GM12864 (cell line): ENCODE measurements around the gene SUMO3.

ENCODE experiments used
- DNase-seq: peaks from one replicate; pipeline ENCODE4 v3.0.0-alpha.2; 2011; ENCODE audit warnings: low read depth
- H3K4me3 ChIP-seq: 2 replicates; pipeline ENCODE4 v1.5.1; 2011; ENCODE audit warnings: mild to moderate bottlenecking, low read depth, low read length, control low read depth
- TF ChIP-seq, protein P1 (sequence below): IDR thresholded peaks from 2 replicates; pipeline ENCODE4 v1.5.1; 2011; ENCODE audit warnings: low read depth, mild to moderate bottlenecking, moderate library complexity, low read length, control low read depth, inconsistent platforms; ENCODE audit errors: missing control alignments

The SUMO3 gene

DNA sequence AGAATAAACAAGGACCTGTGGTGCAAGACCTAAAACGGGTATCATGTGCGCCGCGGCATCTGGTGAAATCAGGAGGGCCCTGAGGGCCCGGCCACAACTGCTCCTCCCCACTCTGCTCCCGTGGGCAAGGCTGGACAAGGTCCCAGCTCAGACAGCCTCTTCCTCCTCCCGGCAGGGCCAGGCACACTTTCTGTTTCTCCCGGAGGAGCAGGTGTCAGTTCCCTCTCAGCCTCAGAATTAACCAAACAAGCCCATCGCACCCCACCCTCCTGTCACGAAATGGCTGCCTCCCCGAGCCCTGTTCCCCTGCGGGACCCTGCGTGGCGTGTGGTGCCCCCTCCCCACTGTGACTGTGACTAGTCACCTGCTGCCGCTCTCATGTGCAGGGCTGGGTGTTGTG lies 40.4 kb upstream of the SUMO3 start:
- TF ChIP-seq, protein P1, sequence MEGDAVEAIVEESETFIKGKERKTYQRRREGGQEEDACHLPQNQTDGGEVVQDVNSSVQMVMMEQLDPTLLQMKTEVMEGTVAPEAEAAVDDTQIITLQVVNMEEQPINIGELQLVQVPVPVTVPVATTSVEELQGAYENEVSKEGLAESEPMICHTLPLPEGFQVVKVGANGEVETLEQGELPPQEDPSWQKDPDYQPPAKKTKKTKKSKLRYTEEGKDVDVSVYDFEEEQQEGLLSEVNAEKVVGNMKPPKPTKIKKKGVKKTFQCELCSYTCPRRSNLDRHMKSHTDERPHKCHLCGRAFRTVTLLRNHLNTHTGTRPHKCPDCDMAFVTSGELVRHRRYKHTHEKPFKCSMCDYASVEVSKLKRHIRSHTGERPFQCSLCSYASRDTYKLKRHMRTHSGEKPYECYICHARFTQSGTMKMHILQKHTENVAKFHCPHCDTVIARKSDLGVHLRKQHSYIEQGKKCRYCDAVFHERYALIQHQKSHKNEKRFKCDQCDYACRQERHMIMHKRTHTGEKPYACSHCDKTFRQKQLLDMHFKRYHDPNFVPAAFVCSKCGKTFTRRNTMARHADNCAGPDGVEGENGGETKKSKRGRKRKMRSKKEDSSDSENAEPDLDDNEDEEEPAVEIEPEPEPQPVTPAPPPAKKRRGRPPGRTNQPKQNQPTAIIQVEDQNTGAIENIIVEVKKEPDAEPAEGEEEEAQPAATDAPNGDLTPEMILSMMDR: no peak
- DNase-seq: no peak
- H3K4me3 ChIP-seq: no peak overlapping the region

DNA sequence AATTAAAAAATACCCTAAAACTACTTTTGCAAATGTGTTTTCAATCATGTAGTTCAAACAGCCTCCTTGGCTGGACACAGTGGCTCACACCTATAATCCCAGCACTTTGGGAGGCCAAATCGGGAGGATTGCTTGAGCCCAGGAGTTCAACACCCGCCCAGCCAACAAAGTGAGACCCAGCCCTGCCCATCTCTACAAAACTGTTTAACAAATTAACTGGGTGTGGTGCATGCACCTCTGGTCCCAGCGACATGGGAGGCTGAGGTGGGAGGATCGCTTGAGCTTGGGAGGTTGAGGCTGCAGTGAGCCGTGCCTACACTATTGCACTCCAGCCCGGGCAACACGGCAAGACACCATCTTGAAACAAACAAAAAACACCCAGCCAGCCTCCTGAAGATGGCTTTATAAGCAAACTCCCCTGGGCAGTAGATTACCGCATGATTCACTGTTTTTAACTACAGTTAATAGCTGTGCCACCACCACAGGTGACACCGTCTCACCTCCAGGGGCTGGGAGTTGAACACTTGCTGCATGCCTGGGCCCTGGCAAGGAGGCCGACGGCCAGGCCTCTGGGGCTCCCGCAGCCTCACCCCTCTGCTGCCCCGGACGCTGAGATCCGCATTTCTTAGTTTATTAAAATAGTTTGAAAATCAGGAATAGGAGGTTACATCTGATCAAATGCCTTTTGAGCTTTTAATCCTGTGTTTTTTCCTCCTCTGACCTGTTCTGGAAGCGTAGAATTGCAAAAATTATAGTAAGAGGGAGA lies 39.4 kb upstream of the SUMO3 start:
- H3K4me3 ChIP-seq: no peak overlapping the region
- TF ChIP-seq, protein P1: no peak
- no peak for DNase-seq

- no peak overlapping the region for H3K4me3 ChIP-seq
These were observed 38.3 kb upstream of the SUMO3 start for GRCh38 chr21:44856131-44856530.

DNA sequence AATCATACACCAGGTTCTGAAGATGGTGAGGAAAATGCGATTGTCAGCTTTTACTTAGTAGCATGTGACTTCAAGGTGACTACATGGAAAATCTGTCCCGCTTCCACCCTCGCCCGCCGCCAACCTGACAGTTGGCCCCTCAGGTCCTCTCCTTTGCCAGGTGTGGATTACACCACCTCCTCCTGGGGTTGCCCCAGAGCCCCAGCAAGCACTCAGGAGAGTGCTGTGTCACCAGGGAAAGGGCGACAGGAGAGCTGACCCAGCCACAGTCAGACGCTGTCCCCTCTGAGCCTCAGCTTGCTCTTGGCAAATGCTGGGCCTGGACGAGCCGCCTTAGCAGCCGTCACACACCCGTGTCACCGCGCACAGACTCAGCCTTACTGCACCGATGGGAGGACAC lies 37.7 kb upstream of the SUMO3 start:
- no peak for DNase-seq
- TF ChIP-seq, protein P1: no peak
- no peak overlapping the region for H3K4me3 ChIP-seq

More at GRCh38 chr21:44856131-44856530, 38.3 kb upstream of the SUMO3 start:
- TF ChIP-seq, protein P1: no peak
- DNase-seq: no peak

DNA sequence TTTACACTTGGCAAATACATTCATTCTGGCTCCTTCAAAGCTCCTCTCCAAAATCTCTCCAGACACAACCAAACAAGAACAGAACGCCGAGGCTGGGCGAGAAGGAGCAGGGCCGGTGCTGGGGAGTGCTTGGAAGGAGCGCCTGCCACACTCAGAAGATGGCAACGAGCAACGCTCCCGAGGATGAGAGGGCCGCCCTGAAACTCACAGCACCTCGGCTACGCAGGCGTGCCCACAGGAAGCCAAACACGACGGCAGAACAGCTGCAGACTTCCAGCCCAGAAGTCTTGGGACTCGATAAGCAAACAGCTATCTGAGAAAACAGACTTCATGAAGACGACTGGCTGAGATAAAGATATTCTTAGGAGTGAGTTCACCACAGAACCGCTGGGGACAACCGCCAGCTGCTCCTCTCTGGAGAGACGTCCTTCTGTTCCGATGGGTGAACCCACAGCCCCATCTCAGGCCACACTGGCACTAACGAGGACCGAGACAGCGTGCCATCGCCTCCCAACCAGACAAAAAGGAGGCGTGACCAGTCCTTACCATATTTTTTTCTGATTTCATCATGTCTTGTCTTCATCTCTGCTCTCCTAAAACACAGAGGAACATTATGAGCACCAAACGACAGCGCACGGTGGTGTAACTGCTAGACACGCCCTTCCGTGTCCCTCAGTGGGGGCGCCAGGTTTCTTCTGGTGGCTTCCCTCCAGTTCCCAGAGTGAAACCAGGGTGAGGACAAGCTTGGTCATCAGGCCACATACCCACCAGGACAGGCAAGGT lies 37.0 kb upstream of the SUMO3 start:
- DNase-seq: no peak
- no peak overlapping the region for H3K4me3 ChIP-seq
- TF ChIP-seq, protein P1: no peak

DNA sequence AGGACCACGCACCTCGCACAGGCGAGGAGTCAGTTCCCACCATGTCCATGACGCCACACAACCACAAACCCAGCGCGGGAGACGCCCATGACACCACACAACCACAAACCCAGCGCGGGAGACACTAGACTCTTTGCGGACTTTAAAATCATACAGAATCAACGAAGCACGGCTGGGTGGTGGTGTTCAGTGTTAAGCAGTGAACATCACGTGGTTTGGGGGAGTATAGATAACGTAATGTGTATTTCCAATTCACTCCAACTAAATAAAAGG lies 36.5 kb upstream of the SUMO3 start:
- no peak overlapping the region for H3K4me3 ChIP-seq
- no peak for DNase-seq

More for the DNA sequence above, 36.5 kb upstream of the SUMO3 start:
- TF ChIP-seq, protein P1: no peak
